Mammary epithelial cell (primary cell): ENCODE results near the gene TECPR1.

Experiments used
- CTCF ChIP-seq, 2 donors: IDR thresholded peaks in 1 of 2; conservative IDR thresholded peaks in 1 of 2; 2 replicates each; pipeline ENCODE4 v1.5.1; 2011 to 2012; ENCODE audit warnings: inconsistent platforms in 2 of 2, low read length in 2 of 2, mild to moderate bottlenecking in 2 of 2, control low read depth in 1 of 2, low read depth in 1 of 2; ENCODE audit not compliant: insufficient read depth in 1 of 2; ENCODE audit errors: extremely low read depth in 1 of 2
- EZH2 ChIP-seq: IDR thresholded peaks from 2 replicates; pipeline ENCODE4 v1.6.1; 2012; ENCODE audit warnings: low read length, inconsistent platforms, borderline replicate concordance

GRCh38 chr7:98230746-98231471 is 21.1 kb downstream of the TECPR1 start:
- TF ChIP-seq CTCF (conservative IDR thresholded peaks at IDR 0.05 in 1 of 2, IDR thresholded peaks at IDR 0.05 in 1 of 2; ENCODE audit: extremely low read depth in 1 of 2, insufficient read depth in 1 of 2, low read depth in 1 of 2, low read length in 2 of 2) (no peak), EZH2 (no peak)
